Activated naive CD4-positive, alpha-beta T cell treated with Interleukin-2 at 50 U/mL for 16 hours (primary cell): ENCODE data around the gene FBN2.

Source experiments
- DNase-seq: peaks from one replicate; pipeline ENCODE4 v3.0.0-alpha.2; 2020

FBN2 gene

GRCh38 chr5:128538000-128538249, at the start of gene FBN2:
FBN2 (minus strand) TSS chr5:128538245; CDS start chr5:128537603, 642 bp downstream.
- no peak for DNase-seq

GRCh38 chr5:128587275-128587674, 49.2 kb upstream of the FBN2 start:
- DNase-seq: no peak

DNA sequence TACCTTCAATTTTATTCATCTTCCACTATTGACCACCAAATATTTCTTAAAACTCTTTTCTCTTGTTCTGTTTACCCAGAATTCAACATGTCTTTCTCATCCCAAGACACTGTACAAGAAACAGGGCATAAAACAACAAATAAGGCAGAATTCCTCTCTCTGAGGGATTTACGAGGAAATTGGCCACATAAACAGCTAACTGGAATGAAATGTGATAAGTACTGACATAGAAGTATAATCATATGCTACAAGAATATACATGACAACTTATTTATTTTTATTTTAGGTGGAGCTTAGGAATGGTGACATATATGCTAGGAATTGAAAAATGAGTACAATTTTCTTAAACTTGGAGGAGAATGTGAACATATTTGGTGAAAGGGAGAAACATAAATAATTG, 48.8 kb upstream of the FBN2 start:
- no peak for DNase-seq

DNA sequence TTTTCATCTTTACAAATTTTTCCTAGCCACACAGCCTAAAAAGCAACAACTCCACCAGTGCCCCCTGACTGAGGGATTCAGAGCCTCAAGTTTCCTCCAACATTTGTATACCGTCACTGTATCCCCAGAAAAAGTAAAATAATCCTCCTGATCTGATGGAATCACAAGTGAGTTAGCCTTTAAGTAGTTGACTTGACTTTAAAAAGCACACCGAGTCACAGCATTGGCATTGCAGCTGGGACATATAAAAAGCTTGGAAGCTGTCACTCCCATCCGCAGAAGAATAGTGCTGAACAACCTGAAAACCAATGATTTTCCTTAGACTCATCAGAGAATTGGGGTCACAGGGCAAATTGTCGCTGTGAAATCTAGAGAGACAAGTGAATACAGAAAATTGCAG, 41.6 kb upstream of the FBN2 start:
- DNase-seq: no peak

GRCh38 chr5:128579093-128579492, 41.0 kb upstream of the FBN2 start:
- no peak for DNase-seq

- DNase-seq: no peak
These were observed 36.0 kb upstream of the FBN2 start for GRCh38 chr5:128574041-128574440.

- no peak for DNase-seq
These were observed 34.9 kb upstream of the FBN2 start for GRCh38 chr5:128572930-128573319.

DNA sequence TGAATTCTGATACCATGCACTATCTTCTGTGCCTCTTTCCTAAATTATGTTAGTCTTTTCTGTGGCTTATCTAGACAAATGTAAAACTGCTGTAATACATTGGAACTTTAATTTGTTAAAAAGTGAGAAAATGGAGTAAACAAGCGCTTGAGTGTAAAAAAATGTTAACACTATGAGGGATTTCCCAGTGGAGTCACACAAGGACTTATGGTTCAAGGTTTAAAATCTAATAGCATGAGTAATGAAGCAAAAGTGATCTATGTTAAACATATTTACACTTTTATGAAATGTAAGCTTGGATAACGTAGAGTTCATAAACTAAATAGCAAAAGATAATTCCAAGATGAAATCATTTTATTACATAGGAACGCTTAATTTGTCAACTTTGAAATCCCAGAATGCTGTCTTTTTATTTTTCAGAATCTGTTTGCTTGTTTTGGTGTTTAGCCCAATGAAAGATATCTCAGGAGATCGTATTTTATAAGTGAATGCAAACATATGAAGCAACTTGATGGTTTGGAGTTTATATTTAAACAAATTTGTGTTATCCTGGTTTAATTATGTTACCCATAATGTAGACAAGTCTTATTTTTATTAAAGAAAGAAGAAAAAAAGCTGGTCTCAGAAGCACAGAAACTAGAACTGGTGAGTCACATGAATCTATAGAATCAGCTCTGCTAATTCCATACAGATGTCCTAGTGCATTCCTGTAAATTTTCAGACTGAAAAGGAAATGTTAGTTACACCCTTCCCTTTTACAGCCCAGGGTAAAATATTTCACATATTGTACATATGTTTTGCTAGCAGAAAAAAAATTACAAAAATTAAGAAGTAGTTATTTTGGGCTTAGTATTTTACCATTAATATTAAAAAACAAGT, 34.2 kb upstream of the FBN2 start:
- no peak for DNase-seq

GRCh38 chr5:128566178-128566577, 28.1 kb upstream of the FBN2 start:
- no peak for DNase-seq

GRCh38 chr5:128559300-128560297, 21.6 kb upstream of the FBN2 start:
- no peak for DNase-seq

GRCh38 chr5:128553747-128554146, 15.7 kb upstream of the FBN2 start:
- DNase-seq: no peak

GRCh38 chr5:128551476-128551875, 13.4 kb upstream of the FBN2 start:
- DNase-seq: no peak

DNA sequence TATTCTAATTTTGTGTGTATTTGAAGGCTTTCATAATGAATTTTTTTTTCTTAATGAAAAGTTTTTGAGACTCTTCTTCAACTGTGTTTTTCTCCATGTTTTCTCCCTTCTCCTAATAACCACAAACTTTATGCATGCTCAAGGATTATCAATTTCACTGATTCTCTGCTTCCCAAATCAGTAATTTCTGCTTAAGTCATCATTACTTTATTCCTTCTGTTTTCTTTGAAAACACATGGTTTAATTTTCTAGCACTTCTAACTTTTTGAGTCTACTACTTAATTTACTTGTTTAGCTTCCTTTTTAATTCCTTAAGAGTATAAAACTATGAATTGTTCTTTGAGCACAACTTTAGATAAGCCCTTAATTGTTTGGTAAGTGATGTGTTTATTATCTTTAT, 11.5 kb upstream of the FBN2 start:
- no peak for DNase-seq

DNA sequence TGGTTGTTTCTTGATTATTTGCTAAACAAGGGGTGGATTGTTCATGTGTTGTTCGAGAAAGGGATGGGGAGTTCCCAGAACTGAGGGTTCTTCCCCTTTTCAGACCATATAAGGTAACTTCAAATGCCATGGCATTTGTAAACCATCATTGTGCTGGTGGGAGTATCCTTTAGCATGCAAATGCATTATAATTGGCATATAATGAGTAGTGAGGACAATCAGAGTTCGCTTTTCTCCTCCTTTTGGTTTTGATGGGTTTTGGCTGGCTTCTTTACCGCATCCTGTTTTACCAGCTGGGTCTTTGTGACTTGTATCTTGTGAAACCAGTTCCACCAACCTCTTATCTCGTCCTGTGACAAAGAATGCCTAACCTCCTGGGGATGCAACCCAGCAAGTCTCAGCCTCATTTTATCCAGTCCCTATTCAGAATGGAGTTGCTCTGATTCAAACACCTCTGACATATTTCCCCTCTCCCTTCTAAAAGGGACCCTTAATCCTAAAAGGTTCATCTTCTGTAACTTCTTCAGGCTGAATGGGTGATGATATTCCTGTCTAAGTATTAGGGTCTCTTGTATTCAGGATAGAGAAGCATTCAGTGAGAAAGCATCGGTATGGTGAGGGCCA, 8.7 kb upstream of the FBN2 start:
- no peak for DNase-seq

- DNase-seq: no peak
These were observed 3.3 kb upstream of the FBN2 start for GRCh38 chr5:128541385-128541784.

DNA sequence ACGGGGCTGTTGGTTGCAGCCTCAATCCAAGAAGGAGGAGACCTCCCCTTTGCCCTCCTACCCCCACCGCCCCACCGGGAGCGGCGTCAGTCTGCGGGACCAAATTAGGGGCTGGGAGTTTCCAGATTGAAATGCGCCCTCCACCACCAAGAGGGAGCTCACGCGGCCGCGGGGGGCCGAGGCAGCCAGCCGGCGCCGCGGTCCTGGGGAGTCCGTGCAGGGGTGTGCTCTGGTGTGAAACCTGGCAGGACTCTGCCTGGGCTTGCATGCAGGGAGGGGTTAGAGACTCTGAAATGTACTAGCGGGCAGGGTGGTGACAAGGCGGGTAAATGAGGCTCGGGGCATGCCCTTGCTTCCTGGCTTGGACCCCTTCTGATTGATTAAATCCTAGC, 989 bp upstream of the FBN2 start:
- no peak for DNase-seq

DNA sequence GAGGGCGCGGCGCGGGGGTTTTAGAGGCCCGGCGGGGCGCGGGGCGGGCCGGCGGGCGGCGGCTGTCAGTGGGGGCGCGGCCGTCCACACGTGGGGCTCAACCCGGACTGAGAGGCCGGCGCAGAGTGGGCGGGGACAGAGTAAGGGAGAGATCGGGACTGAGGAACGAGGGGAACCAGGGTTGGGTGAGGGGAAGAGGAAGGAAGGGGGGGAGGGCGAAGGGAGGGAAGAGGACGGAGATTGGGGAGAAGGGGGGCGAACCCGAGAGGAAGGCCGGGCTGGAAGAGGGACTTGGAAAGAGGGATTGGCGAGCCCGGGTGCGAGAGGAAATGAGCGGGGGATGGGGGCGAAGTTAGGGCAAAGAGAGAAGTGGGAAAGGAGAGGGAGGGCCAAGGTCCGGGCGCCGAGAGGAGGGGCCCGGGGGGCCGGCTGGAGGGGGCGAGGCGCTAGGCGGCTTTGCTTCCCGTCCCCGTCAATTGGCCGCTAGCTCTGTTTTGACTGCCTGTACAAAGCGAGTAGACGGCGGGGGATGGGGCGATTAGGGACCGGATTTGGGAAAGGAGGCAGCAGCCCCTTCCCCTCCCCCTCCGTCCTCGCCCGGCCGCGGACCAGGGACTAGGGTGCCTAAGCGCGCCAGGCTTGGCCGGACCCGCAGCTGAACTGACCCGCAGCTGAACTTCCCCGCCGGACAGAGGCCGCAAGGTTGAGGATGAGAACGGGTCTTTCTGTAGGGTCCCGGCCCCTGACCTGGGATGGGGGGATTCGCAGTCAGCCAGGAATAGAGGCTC, 399 bp upstream of the FBN2 start:
- DNase-seq: no peak

- DNase-seq: no peak
These were observed 635 bp downstream of the FBN2 start for GRCh38 chr5:128537221-128537999.

DNA sequence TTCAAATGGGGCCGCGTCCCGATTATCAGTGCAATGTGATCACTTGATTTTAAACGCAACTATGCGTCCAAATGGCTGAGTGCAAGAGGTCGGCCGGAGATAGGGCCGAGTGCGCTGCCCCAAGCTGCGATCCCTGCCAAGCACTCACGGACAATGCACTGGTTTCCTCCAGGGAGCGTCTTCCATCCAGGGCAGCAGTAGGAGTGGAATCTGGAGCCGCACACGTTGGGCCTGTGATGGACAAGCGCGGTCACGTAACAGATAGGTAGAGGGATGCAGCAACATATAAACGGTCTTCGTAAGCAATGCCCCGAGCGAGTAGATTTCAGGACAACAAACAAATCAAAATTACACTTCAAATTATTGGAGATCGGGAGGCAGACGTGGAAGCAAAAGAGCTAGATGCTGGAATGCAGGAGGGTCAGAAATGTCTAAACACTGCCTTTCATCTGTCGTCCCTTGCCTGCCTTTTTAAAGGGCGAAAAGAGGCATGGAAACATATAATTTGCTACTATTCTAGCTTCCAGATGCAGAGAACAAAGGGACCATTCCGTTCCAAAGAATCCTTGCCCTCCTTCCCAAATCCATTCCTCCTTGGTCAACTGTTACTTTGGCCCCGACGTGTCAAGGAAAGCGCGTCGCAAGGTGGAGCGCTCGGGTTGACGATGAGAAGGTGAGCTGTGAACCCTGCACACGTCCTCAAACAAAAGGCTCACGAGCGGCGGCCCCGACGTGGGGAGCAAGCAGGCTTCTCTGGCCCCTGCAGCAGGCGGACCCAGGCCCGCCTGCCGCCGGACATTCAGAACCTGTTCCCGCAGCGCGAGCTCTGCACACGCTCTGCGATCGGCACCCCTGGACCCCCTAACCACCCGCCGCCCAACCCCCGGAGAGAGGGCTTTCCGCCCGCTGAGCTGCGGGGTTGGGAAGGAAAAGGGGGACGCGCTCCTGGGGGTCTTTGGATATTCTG, 1.5 kb downstream of the FBN2 start:
- no peak for DNase-seq

GRCh38 chr5:128535251-128535650, 2.8 kb downstream of the FBN2 start:
- DNase-seq: no peak

- no peak for DNase-seq
These were observed 3.3 kb downstream of the FBN2 start for GRCh38 chr5:128534726-128535125.
